HFFc6 (cell line): Measurements from ENCODE around the gene MFAP4. TPM values are rescaled to one million over a fixed set of nuclear protein-coding genes. Genes with fewer than 3 reads are reported as not detected.

Experiments used
- DNase-seq: peaks from one replicate; pipeline ENCODE4 v3.0.0-alpha.2; 2018
- H3K27ac Mint-ChIP-seq: 2 replicates; pipeline ENCODE4 v1.8.0; 2020; ENCODE audit warnings: mild to moderate bottlenecking, mixed read lengths
- H3K27me3 Mint-ChIP-seq: 2 replicates; pipeline ENCODE4 v1.8.0; 2021; ENCODE audit warnings: mild to moderate bottlenecking, moderate library complexity, mixed read lengths; ENCODE audit not compliant: insufficient read depth
- H3K36me3 Mint-ChIP-seq: 2 replicates; pipeline ENCODE4 v1.8.0; 2021; ENCODE audit warnings: low read depth, mixed read lengths
- H3K4me1 Mint-ChIP-seq: 2 replicates; pipeline ENCODE4 v1.8.0; 2020; ENCODE audit warnings: low read depth, mixed read lengths
- H3K4me3 Mint-ChIP-seq: 2 replicates; pipeline ENCODE4 v1.8.0; 2020; ENCODE audit warnings: mild to moderate bottlenecking, moderate library complexity, mixed read lengths
- H3K9me3 Mint-ChIP-seq: 2 replicates; pipeline ENCODE4 v1.8.0; 2020; ENCODE audit warnings: mild to moderate bottlenecking, mixed read lengths
- CTCF ChIP-seq: fragments of 200-600 bp; sonication (generic); IDR thresholded peaks from 2 replicates; pipeline ENCODE4 v1.5.0; 2021; ENCODE audit warnings: antibody characterized with exemption, mild to moderate bottlenecking
- total RNA-seq, 6 experiments: library from RNA; stranded (reverse); fragmentation: NEBNext Ultra II Directional; extraction: Animal tissue kit (Norgen Biotek cat#: 25700); gene quantifications; 2 replicates in 1 of 6; 3 replicates in 5 of 6; pipeline ENCODE4 v1.2.3, GENCODE V29; 2021

Gene MFAP4
- total RNA-seq, 6 experiments from 2014 or later: 17.7 to 46.5 (median 22.0) TPM

GRCh38 chr17:19409066-19409465 is 22.1 kb upstream of the MFAP4 start:
- no peak for DNase-seq
- H3K27me3 Mint-ChIP-seq: no peaks in the 10 kb centered on the region; the same call in 1 of the 2 replicates
- no peak overlapping the region for H3K4me3 Mint-ChIP-seq
- no peaks in the 10 kb centered on the region for H3K9me3 Mint-ChIP-seq
- H3K4me1 Mint-ChIP-seq: peaks cover 24% of the 10 kb centered on the region
- H3K27ac Mint-ChIP-seq: peak overlapping the region; percentile 61
- TF ChIP-seq CTCF: no peak
- H3K36me3 Mint-ChIP-seq: no peaks in the 10 kb centered on the region

GRCh38 chr17:19408346-19408710 is 21.3 kb upstream of the MFAP4 start:
- Mint-ChIP-seq H3K27ac (no peak overlapping the region), H3K9me3 (no peaks in the 10 kb centered on the region), H3K4me1 (peaks cover 24% of the 10 kb centered on the region), H3K36me3 (no peaks in the 10 kb centered on the region), H3K27me3 (no peaks in the 10 kb centered on the region; the same call in 1 of the 2 replicates), H3K4me3 (no peak overlapping the region)
- TF ChIP-seq CTCF: no peak
- no peak for DNase-seq

GRCh38 chr17:19407601-19408345 is 20.8 kb upstream of the MFAP4 start:
- Mint-ChIP-seq H3K4me3 (no peak overlapping the region), H3K9me3 (no peaks in the 10 kb centered on the region), H3K27me3 (no peaks in the 10 kb centered on the region; the same call in 1 of the 2 replicates), H3K36me3 (no peaks in the 10 kb centered on the region), H3K4me1 (peaks cover 24% of the 10 kb centered on the region), H3K27ac (no peak overlapping the region)
- no peak for DNase-seq
- TF ChIP-seq CTCF: no peak

GRCh38 chr17:19405114-19405513 is 18.1 kb upstream of the MFAP4 start:
- Mint-ChIP-seq H3K4me3 (no peak overlapping the region), H3K9me3 (no peaks in the 10 kb centered on the region)
- no peak for TF ChIP-seq CTCF

GRCh38 chr17:19404264-19404663 is 17.3 kb upstream of the MFAP4 start:
- peaks cover 4% of the 10 kb centered on the region for H3K27me3 Mint-ChIP-seq
- no peak overlapping the region for H3K27ac Mint-ChIP-seq
- H3K4me3 Mint-ChIP-seq: no peak overlapping the region
- H3K4me1 Mint-ChIP-seq: peaks cover 3% of the 10 kb centered on the region
- no peaks in the 10 kb centered on the region for H3K9me3 Mint-ChIP-seq
- no peak for DNase-seq
- TF ChIP-seq CTCF: no peak
- H3K36me3 Mint-ChIP-seq: no peaks in the 10 kb centered on the region

More at GRCh38 chr17:19405114-19405513, 18.1 kb upstream of the MFAP4 start:
- Mint-ChIP-seq H3K27ac (no peak overlapping the region), H3K4me1 (peaks cover 12% of the 10 kb centered on the region), H3K27me3 (peaks cover 4% of the 10 kb centered on the region), H3K36me3 (no peaks in the 10 kb centered on the region)
- no peak for DNase-seq
